GM23338 (cell line): ENCODE results near the gene CNMD. TPM values are rescaled to one million over a fixed set of nuclear protein-coding genes. Genes with fewer than 3 reads are reported as not detected.

Source experiments
- ATAC-seq: fragments of 200-7000 bp; cut with Tn5 transposase; 3 replicates; pipeline ENCODE4 v1.9.1; 2020
- DNase-seq: peaks from one replicate; pipeline ENCODE4 v3.0.0-alpha.2; 2015; ENCODE audit warnings: low spot score
- H2AFZ ChIP-seq: fragments of 200-600 bp; sonication (generic); 2 replicates; pipeline ENCODE4 v1.8.0; 2016; ENCODE audit warnings: antibody characterized with exemption, mild to moderate bottlenecking, moderate library complexity
- H3F3A ChIP-seq: fragments of 200-600 bp; sonication (generic); replicated peaks from 2 replicates; pipeline ENCODE4 v1.8.0; 2017; ENCODE audit warnings: antibody characterized with exemption, mixed run types, low read depth
- H3K27ac ChIP-seq: fragments of 200-600 bp; sonication (generic); 2 replicates; pipeline ENCODE4 v1.6.1; 2016; ENCODE audit warnings: low read depth
- H3K27me3 ChIP-seq: fragments of 200-600 bp; sonication (generic); 2 replicates; pipeline ENCODE4 v1.8.0; 2016; ENCODE audit warnings: mild to moderate bottlenecking, mixed run types, moderate library complexity; ENCODE audit not compliant: insufficient read depth
- H3K36me3 ChIP-seq: fragments of 200-600 bp; sonication (generic); 2 replicates; pipeline ENCODE4 v1.8.0; 2016; ENCODE audit warnings: mild to moderate bottlenecking; ENCODE audit not compliant: insufficient read depth
- H3K4me1 ChIP-seq: fragments of 200-600 bp; sonication (generic); 2 replicates; pipeline ENCODE4 v1.8.0; 2016; ENCODE audit warnings: mild to moderate bottlenecking, moderate library complexity; ENCODE audit not compliant: insufficient read depth
- H3K4me2 ChIP-seq: fragments of 200-600 bp; sonication (generic); 2 replicates; pipeline ENCODE4 v1.7.1; 2017; ENCODE audit warnings: mixed run types
- H3K4me3 ChIP-seq: fragments of 200-600 bp; sonication (generic); 2 replicates; pipeline ENCODE4 v1.6.1; 2016; ENCODE audit warnings: mixed run types
- H3K79me2 ChIP-seq: fragments of 200-600 bp; sonication (generic); replicated peaks from 2 replicates; pipeline ENCODE4 v1.8.0; 2017; ENCODE audit warnings: mild to moderate bottlenecking; ENCODE audit not compliant: insufficient read depth
- H3K9me2 ChIP-seq: fragments of 200-600 bp; sonication (generic); 2 replicates; pipeline ENCODE4 v1.8.0; 2017; ENCODE audit not compliant: insufficient read depth
- H4K20me1 ChIP-seq: fragments of 200-600 bp; sonication (generic); replicated peaks from 2 replicates; pipeline ENCODE4 v1.8.0; 2017; ENCODE audit warnings: mild to moderate bottlenecking; ENCODE audit not compliant: insufficient read depth
- H3K27ac Mint-ChIP-seq: 2 replicates; pipeline ENCODE4 v1.8.0; 2020; ENCODE audit warnings: inconsistent platforms, mild to moderate bottlenecking, moderate library complexity, mixed read lengths
- H3K27me3 Mint-ChIP-seq: 3 replicates; pipeline ENCODE4 v1.8.0; 2022; ENCODE audit warnings: low read depth, mild to moderate bottlenecking, moderate library complexity, mixed read lengths, inconsistent platforms; ENCODE audit not compliant: insufficient read depth, poor library complexity
- H3K36me3 Mint-ChIP-seq: 3 replicates; pipeline ENCODE4 v1.8.0; 2021; ENCODE audit warnings: low read depth, mild to moderate bottlenecking, inconsistent platforms, moderate library complexity, mixed read lengths
- H3K4me1 Mint-ChIP-seq: 3 replicates; pipeline ENCODE4 v1.8.0; 2020; ENCODE audit warnings: mild to moderate bottlenecking, inconsistent platforms, mixed read lengths
- H3K4me3 Mint-ChIP-seq: 3 replicates; pipeline ENCODE4 v1.8.0; 2021; ENCODE audit warnings: moderate library complexity, mild to moderate bottlenecking, inconsistent platforms, mixed read lengths
- H3K9me3 Mint-ChIP-seq: 3 replicates; pipeline ENCODE4 v1.8.0; 2020; ENCODE audit warnings: moderate library complexity, mild to moderate bottlenecking, inconsistent platforms, mixed read lengths
- CREB1 ChIP-seq: fragments of 250-450 bp; sonication (Bioruptor Pico); IDR thresholded peaks from 2 replicates; pipeline ENCODE4 v1.5.0; 2020; ENCODE audit warnings: low read depth, mild to moderate bottlenecking, moderate library complexity
- CTCF ChIP-seq, 2 experiments: fragments of 200-600 bp in 1 of 2; sonication (generic) in 1 of 2; conservative IDR thresholded peaks; 2 replicates each; pipeline versions ENCODE4 v1.5.1 to v1.6.1; 2016 to 2017; ENCODE audit warnings: antibody characterized with exemption in 2 of 2, low read depth in 2 of 2, mild to moderate bottlenecking in 2 of 2, moderate library complexity in 1 of 2
- ETS1 ChIP-seq: IDR thresholded peaks from 2 replicates; pipeline ENCODE4 v1.6.1; 2016; ENCODE audit warnings: antibody characterized with exemption
- EZH2 ChIP-seq: fragments of 200-600 bp; sonication (generic); IDR thresholded peaks from one replicate; pipeline ENCODE4 v1.8.0; 2017; ENCODE audit warnings: antibody characterized with exemption, mild to moderate bottlenecking, low read depth; ENCODE audit not compliant: unreplicated experiment
- EZH2phosphoT487 ChIP-seq: fragments of 200-600 bp; sonication (generic); IDR thresholded peaks from one replicate; pipeline ENCODE4 v1.8.1; 2018; ENCODE audit warnings: antibody characterized with exemption; ENCODE audit not compliant: unreplicated experiment
- JUNB ChIP-seq: IDR thresholded peaks from one replicate; pipeline ENCODE4 v1.6.1; 2016; ENCODE audit warnings: antibody characterized with exemption; ENCODE audit not compliant: unreplicated experiment
- NANOG ChIP-seq: IDR thresholded peaks from 2 replicates; pipeline ENCODE4 v1.6.1; 2016; ENCODE audit warnings: antibody characterized with exemption, borderline replicate concordance
- POLR2AphosphoS5 ChIP-seq: IDR thresholded peaks from 2 replicates; pipeline ENCODE4 v1.6.1; 2016; ENCODE audit warnings: antibody characterized with exemption, low read depth
- REST ChIP-seq: IDR thresholded peaks from one replicate; pipeline ENCODE4 v1.6.1; 2018; ENCODE audit warnings: antibody characterized with exemption; ENCODE audit not compliant: unreplicated experiment
- STAT1 ChIP-seq: IDR thresholded peaks from one replicate; pipeline ENCODE4 v1.6.1; 2016; ENCODE audit warnings: antibody characterized with exemption; ENCODE audit not compliant: unreplicated experiment
- ZNF114 ChIP-seq: fragments of 250-450 bp; sonication (Bioruptor Pico); IDR thresholded peaks from 2 replicates; pipeline ENCODE4 v1.5.0; 2020; ENCODE audit warnings: mild to moderate bottlenecking, moderate library complexity
- ZNF331 ChIP-seq: fragments of 250-450 bp; sonication (Bioruptor Pico); IDR thresholded peaks from 2 replicates; pipeline ENCODE4 v1.5.0; 2020; ENCODE audit warnings: low read depth, mild to moderate bottlenecking, moderate library complexity
- ZNF462 ChIP-seq: fragments of 250-450 bp; sonication (Bioruptor Pico); IDR thresholded peaks from 2 replicates; pipeline ENCODE4 v1.5.0; 2020; ENCODE audit warnings: mild to moderate bottlenecking, moderate library complexity
- polyA plus RNA-seq: library from polyadenylated mRNA; unstranded; fragments of >200 nt; fragmentation: Nextera tagmentation; extraction: Ambion mirVana; gene quantifications from 2 replicates; pipeline ENCODE4 v1.2.1, GENCODE V29; 2016
- total RNA-seq: library from RNA; depleted of rRNA; stranded (reverse); fragments of >200 nt; shearing (Covaris generic); gene quantifications from 2 replicates; pipeline ENCODE4 v1.2.3, GENCODE V29; 2014

The CNMD gene
- total and polyA plus RNA-seq, 2 experiments from 2014 or later, result 141 to 207 TPM

- no peaks in the 10 kb centered on the region for H3K79me2 ChIP-seq
- DNase-seq (no peak), ATAC-seq (no peak)
- H3K4me2 ChIP-seq, result no peak overlapping the region
- peaks cover 16% of the 10 kb centered on the region for H3K4me1 ChIP-seq
- Mint-ChIP-seq H3K4me3 (no peak overlapping the region), H3K27me3 (peaks cover 4% of the 10 kb centered on the region), H3K4me1 (peaks cover 15% of the 10 kb centered on the region), H3K36me3 (no peaks in the 10 kb centered on the region), H3K9me3 (no peaks in the 10 kb centered on the region), H3K27ac (no peak overlapping the region)
- no peak for TF ChIP-seq ETS1
- no peak for TF ChIP-seq ZNF462 (CRISPR knock-in tag)
- no peak for TF ChIP-seq CREB1 (CRISPR knock-in tag)
- no peak for TF ChIP-seq STAT1
- no peak for TF ChIP-seq ZNF331
- no peak for TF ChIP-seq POLR2AphosphoS5
- no peak for TF ChIP-seq REST
- TF ChIP-seq CTCF (conservative IDR thresholded peaks at IDR 0.05; ENCODE audit: low read depth in 2 of 2), result no peak
- TF ChIP-seq ZNF114 (CRISPR knock-in tag), result no peak
- TF ChIP-seq EZH2, result no peak
- no peak for TF ChIP-seq JUNB
- TF ChIP-seq NANOG, result no peak
- no peak for TF ChIP-seq EZH2phosphoT487
- H3K27ac ChIP-seq, result no peak overlapping the region
- no peak overlapping the region for H2AFZ ChIP-seq
- no peak overlapping the region for H3K4me3 ChIP-seq
- H3K36me3 ChIP-seq, result no peaks in the 10 kb centered on the region
- H3F3A ChIP-seq, result no peaks in the 10 kb centered on the region
- no peaks in the 10 kb centered on the region for H4K20me1 ChIP-seq
- no peaks in the 10 kb centered on the region for H3K27me3 ChIP-seq
- H3K9me2 ChIP-seq, result peaks cover 5% of the 10 kb centered on the region; the same call in 1 of the 2 replicates
Observed at GRCh38 chr13:52785739-52786138, 46.1 kb upstream of the CNMD start.
